GM21447 (cell line): ENCODE measurements around the gene FRMD4B.
"Not testable (repeated sequence)": the region's sequence is repeated elsewhere in the genome, so short reads cannot be mapped to it uniquely, and the experiment has no call there.

Experiments
- ATAC-seq: cut with Tn5 transposase; IDR thresholded peaks from one replicate; pipeline ENCODE4 v1.9.1; 2021; ENCODE audit not compliant: unreplicated experiment

FRMD4B gene

DNA sequence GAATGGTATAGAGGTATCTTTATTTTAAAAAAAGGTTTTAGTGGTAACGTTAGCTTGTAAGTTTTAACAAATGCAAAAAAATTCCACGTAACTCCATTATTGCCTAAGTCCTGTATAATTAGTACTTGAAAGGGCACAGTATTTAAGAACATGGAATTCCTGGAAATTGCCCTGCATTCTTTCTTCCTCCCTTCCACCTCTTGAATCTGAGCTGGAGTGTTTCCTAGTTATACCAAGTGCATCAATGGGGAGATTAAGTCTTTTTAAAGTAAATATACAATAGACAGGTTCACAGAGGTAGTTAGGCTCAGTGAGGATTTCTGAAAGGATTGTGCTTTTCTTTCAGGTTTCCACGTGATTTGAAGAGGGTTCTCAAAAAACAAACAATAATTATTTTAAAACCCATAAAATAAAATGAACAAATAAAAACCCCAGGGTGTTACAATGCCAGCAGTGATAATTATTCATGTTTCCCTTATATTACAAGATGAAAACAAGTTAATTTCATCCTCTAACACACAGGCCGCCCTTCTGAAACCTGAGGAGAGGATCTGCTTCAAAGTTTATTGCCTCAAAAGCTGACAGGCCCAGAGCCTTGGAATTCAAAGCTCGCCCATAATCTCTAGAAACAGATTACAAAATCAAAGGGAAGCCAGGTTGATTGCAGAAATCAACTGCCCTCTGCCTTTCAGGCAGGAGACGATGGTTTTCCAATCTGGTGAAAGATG, 134.6 kb downstream of the FRMD4B start:
- ATAC-seq = no peak

DNA sequence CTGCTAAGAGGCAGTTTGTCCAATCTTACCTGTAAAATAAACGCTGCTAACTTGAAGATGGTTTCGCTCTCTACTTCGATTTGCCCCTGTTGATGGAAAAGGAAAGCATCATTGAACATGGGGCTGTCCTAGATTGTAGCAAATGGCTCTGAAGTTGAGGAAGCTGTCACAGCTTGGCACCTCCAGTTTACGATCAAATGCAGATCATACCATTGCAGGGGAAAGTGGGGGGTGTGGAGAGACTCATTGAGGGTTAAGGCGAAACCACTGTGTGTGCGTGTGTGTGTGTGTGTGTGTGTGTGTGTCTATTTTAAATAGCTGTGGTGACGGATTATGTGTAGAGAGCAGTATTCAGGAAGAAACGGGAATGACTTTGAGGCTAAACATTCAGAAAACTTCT, 135.9 kb downstream of the FRMD4B start:
- ATAC-seq = no peak

DNA sequence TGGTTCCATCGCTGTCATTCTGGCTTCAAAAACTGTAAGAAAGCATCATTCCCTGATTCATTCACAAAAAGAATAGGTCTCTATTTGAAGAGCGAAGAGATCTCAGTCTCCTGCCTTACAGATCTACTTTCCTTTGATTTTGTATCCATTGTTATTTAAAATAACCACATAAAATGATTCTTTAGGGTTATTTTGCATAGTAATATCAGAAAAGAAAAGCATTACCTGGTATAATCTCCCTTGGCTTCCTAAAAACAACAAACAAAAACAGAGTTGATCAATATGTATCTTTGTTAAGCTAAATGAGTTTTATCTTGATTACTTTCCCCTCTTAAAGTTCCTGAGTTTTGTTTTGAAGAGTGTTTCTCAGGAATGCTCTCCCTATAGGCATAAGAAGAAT, 136.9 kb downstream of the FRMD4B start:
- ATAC-seq = no peak

DNA sequence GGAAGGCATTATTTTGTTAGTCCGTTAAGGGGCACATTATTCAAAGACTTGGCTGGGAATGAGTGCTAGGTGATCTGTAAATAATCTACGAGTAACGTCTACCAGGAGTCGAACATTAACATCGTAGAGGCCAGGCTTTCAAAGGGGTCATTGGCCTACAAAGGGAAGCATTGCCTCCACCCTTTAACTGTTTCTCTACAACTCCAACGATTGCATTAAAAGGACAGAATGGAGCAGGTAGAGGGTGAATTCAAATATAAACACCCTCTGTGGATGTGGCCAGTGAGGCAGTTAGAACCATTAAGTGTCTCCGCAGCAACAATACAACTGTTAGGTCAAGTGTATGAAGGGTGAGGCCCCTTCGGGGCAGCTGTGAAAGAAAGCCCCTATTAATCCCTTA, 137.5 kb downstream of the FRMD4B start:
- ATAC-seq = no peak

DNA sequence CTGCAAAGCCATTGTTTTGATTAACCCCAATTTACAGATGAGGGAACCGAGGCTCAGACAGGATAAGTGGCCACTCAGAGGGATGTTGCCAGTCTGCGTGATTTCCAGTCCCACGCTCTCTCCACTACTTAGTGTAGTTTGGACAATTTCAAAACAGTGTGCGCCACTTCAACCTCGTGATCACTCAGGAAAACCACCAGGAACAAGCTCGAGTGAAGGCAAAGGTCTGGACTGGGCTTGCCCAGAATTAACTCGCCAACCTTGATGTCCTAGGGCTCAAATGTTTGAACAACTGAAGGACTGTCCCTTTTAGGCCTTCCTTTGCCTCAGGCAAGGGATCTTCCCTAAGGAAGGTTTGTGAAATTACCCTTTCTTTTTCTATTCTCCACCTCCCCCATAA, 139.3 kb downstream of the FRMD4B start:
- ATAC-seq = no peak

DNA sequence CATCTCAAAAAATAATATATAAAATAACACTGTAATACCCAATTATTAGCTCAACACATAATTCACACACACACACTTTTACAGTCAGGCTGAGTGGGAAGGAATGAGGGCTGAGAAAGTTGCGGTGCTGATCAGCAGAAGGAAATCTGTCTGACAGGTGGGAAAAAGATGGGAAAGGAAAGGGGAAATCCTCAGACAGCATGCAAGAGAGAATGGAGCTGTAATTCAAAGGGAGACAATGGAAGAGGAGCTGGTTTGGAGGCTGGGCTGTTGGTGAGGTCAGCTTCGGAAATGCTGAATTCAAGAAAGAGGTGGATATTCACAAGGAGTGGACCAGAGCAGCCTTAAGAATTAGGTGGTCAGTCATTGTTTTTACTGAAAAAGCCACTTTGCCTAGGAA, 141.8 kb downstream of the FRMD4B start:
- no peak for ATAC-seq

DNA sequence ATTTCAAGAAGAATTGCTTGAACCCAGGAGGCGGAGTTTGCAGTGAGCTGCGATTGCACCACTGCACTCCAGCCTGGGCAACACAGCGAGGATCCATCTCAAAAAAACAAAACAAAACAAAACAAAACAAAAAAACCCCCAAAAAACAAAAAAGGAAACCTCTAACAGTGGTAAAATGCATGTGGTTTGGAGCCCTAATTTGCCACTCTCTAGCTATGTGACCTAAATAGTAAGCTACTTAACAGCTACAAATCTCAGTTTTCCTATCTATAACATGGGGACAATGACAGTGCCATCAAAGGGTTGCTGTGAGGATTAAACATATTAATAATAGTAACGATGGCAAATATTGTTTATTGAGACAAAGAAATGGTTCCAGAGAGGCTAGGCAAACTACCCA, 144.1 kb downstream of the FRMD4B start:
- ATAC-seq = no peak

DNA sequence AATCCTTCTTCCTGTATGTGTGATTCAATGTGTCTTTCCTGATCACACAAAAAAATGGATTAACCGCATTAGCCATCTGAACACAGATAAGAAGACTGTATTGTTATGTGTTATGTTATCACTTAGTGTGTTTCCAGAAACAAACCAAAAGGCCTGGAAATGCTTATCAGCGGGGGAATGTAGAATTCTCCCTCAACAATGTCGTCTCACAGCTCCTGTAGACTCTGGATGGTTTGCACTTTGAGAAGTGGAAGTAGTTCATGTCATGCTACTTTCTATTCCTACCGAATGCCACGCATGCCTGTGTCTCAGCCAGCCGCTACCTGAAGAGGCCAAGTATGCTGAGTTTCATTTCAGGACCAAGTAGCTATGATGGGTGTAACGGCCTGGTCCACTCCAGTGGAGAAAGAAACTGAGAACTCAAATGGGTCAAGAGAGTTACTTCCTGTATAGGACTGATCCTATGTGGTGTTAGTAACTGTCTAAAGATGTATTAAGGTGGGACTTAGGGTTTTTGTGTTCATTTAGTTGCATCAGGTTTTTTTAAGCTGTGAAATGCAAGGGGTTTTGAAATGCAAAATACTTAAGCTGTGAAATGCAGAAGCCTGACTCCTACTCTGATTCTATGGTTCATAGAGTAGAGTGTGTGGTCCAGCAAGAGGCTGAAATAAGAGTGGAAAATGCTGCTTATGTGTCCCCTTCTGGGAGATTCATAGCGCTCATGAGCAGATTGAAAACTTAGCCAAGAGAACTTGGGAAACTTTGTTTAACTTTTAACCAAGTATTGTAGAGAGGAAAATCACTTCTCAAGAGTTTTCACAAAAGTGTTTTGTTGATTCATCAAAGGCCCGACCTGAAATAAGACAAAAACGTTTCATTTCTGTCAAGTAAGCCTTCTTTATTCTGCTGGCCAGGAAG, 145.0 kb downstream of the FRMD4B start:
- ATAC-seq = no peak

DNA sequence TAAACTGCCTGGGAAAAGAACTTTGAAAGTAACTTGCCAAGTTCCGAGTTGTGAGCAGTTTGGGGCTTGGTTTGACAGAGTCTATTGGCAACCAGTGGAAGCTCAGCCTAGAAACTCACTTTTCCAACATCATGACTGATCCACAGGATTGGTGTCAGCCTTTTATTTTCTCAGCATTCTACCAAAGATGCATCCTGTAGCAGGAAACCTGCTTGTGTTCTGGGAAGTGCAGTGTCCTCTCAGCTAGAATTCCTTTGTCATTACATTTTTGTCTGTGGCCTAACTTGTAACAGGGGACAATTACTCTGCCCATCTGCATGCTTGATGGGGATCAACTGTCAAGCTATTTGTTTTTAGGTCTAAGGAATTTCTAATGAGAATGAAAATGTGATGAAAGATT, 146.8 kb downstream of the FRMD4B start:
- no peak for ATAC-seq

- ATAC-seq = no peak
These were observed 148.8 kb downstream of the FRMD4B start for GRCh38 chr3:69236812-69237707.

GRCh38 chr3:69235882-69236281, 150.0 kb downstream of the FRMD4B start:
- no peak for ATAC-seq

GRCh38 chr3:69235227-69235626, 150.7 kb downstream of the FRMD4B start:
- ATAC-seq = not testable (repeated sequence)

- no peak for ATAC-seq
These were observed 153.4 kb downstream of the FRMD4B start for GRCh38 chr3:69232482-69232881.

DNA sequence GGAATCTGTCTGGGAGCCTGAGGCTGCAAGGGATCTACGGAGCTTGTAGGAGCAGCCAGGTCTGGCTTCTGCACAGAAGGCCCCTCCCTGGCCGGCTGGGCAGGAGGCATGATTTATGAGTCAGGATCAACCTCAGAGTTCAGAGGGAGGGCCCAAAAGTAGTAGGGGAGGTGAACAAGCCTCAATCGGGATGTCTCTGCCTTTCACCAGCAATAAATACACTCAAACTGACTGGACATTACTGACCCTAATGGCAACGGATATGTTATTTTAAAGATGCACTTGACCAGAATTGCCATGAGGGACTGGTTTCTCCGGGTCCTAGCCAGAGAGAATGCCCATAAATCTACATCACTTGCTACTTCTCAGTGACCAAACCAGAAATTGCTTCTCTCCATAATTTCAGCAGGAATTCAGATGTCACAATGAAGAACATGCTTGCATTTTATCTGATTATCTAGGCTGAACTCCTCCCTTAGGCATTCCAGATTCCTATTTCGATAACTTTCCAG, 153.9 kb downstream of the FRMD4B start:
- no peak for ATAC-seq

DNA sequence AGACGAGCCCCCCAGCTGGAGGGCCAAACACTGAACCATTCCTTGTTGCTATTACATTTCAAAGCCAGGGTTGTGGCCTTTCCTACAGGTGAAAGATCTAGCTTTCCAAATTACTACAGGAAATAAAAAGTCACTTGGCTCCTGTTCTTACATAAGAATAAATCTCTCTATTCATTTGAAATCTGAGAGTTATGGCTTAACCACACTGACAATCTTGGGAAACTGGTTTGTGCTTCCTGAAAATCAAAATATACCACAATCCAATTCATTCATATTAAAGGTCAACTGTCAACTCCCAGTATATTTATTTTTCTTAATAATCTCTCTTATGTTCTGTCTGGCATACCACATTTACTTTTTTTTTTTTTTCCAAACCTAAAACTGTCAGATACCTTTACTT, 159.8 kb downstream of the FRMD4B start:
- no peak for ATAC-seq

DNA sequence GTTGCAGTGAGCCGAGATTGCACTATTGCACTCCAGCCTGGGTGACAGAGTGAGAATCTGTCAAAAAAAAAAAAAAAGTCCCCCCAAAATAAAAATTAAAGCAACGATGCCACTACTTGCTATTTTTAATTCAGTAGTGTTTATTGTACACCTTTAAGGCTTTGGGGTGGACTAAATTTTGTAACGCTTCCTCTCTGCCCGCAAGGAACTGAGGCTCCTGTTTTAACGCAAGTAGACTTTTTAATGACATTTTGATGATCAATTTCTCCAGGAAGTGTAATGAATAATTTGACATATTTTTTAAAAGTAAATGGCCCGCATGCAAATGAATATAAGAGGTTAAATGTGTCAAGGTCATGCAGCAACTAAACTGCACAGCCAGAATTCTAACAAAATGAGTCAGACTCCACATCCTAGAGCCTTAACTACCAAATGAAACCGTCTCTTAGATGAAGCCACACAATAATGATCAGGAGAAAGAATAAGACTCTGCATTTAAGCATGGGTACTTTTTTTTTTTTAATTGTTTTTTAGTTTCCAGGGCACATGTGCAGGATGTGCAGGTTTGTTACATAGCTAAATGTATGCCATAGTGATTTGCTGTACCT, 166.7 kb downstream of the FRMD4B start:
- ATAC-seq = no peak

- no peak for ATAC-seq
These were observed 167.8 kb downstream of the FRMD4B start for GRCh38 chr3:69218079-69218478.

- ATAC-seq = no peak
These were observed 168.9 kb downstream of the FRMD4B start for GRCh38 chr3:69216981-69217380.

DNA sequence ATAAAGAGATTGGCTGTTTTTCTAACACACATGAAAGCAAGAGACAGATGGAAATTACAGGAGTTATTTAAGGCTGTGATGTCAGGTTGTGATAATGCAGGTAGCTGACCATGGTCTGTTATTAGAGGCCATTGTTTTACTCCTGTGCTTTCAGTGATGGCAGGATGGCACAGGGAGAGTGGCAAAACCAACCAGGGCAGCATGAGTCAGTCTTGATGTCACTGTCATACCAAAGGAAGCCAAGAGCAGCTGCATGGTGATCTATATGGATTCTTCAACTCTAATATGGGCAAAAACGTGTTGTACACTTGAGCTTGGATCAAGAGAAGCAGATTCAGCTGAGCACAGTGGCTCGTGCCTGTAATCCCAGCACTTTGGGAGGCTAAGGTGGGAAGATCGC, 171.6 kb downstream of the FRMD4B start:
- no peak for ATAC-seq

GRCh38 chr3:69212411-69213160, 173.3 kb downstream of the FRMD4B start:
- peak; percentile 91 for ATAC-seq
